H9 (cell line): ENCODE results near the gene DISC1. TPM values are rescaled to one million over a fixed set of nuclear protein-coding genes. Genes with fewer than 3 reads are reported as not detected.

Source experiments
- DNase-seq: peaks from one replicate; pipeline ENCODE4 v3.0.0-alpha.2; 2017
- H2AFZ ChIP-seq: one replicate; pipeline ENCODE4 v1.6.1; 2013; ENCODE audit warnings: mild to moderate bottlenecking, low read length, control low read depth, moderate library complexity
- H2AK5ac ChIP-seq: 2 replicates; pipeline ENCODE4 v1.6.1; 2013; ENCODE audit warnings: low read length, control low read depth, mixed read lengths; ENCODE audit not compliant: insufficient read length
- H2BK120ac ChIP-seq: one replicate; pipeline ENCODE4 v1.6.1; 2013; ENCODE audit warnings: low read depth, mild to moderate bottlenecking, low read length, control low read depth, inconsistent platforms; ENCODE audit not compliant: poor library complexity, severe bottlenecking
- H2BK12ac ChIP-seq: 2 replicates; pipeline ENCODE4 v1.6.1; 2013; ENCODE audit warnings: low read length, control low read depth, mixed read lengths, low read depth; ENCODE audit not compliant: insufficient read length
- H2BK15ac ChIP-seq: 2 replicates; pipeline ENCODE4 v1.6.1; 2013; ENCODE audit warnings: low read depth, low read length, control low read depth
- H2BK20ac ChIP-seq: one replicate; pipeline ENCODE4 v1.6.1; 2013; ENCODE audit warnings: low read depth, mild to moderate bottlenecking, low read length, control low read depth, inconsistent platforms; ENCODE audit not compliant: poor library complexity, severe bottlenecking
- H2BK5ac ChIP-seq: 2 replicates; pipeline ENCODE4 v1.6.1; 2013; ENCODE audit warnings: low read length, control low read depth, mixed read lengths; ENCODE audit not compliant: insufficient read length
- H3K14ac ChIP-seq: 2 replicates; pipeline ENCODE4 v1.6.1; 2013; ENCODE audit warnings: low read length, control low read depth; ENCODE audit not compliant: insufficient read depth
- H3K18ac ChIP-seq: 2 replicates; pipeline ENCODE4 v1.6.1; 2013; ENCODE audit warnings: low read depth, mild to moderate bottlenecking, mixed read lengths, low read length, control low read depth; ENCODE audit not compliant: insufficient read length
- H3K23ac ChIP-seq: 2 replicates; pipeline ENCODE4 v1.6.1; 2013; ENCODE audit warnings: low read length, control low read depth, mixed read lengths, low read depth; ENCODE audit not compliant: insufficient read length
- H3K23me2 ChIP-seq: 2 replicates; pipeline ENCODE4 v1.6.1; 2013; ENCODE audit warnings: low read depth, mild to moderate bottlenecking, mixed read lengths, low read length, control low read depth; ENCODE audit not compliant: insufficient read length, poor library complexity, severe bottlenecking
- H3K27ac ChIP-seq: 2 replicates; pipeline ENCODE4 v1.5.1; 2013; ENCODE audit warnings: low read length, control low read depth, mixed read lengths, low read depth; ENCODE audit not compliant: insufficient read length
- H3K27me3 ChIP-seq: 2 replicates; pipeline ENCODE4 v1.6.1; 2013; ENCODE audit warnings: low read length, control low read depth, inconsistent platforms; ENCODE audit not compliant: insufficient read depth
- H3K4ac ChIP-seq: 2 replicates; pipeline ENCODE4 v1.6.1; 2013; ENCODE audit warnings: low read depth, mild to moderate bottlenecking, control low read depth, inconsistent platforms, low read length, moderate library complexity
- H3K4me1 ChIP-seq: 2 replicates; pipeline ENCODE4 v1.6.1; 2013; ENCODE audit warnings: low read length, control low read depth, inconsistent platforms; ENCODE audit not compliant: insufficient read depth
- H3K4me2 ChIP-seq: 2 replicates; pipeline ENCODE4 v1.6.1; 2013; ENCODE audit warnings: low read length, control low read depth, mixed read lengths; ENCODE audit not compliant: insufficient read length, insufficient read depth
- H3K56ac ChIP-seq: 2 replicates; pipeline ENCODE4 v1.6.1; 2013; ENCODE audit warnings: low read depth, mild to moderate bottlenecking, mixed read lengths, low read length, control low read depth; ENCODE audit not compliant: insufficient read length
- H3K79me1 ChIP-seq: 2 replicates; pipeline ENCODE4 v1.6.1; 2013; ENCODE audit warnings: low read depth, mild to moderate bottlenecking, moderate library complexity, low read length, control low read depth, inconsistent platforms; ENCODE audit not compliant: insufficient read depth, poor library complexity, severe bottlenecking
- H3K79me2 ChIP-seq: 2 replicates; pipeline ENCODE4 v1.6.1; 2013; ENCODE audit warnings: low read length, control low read depth, inconsistent platforms; ENCODE audit not compliant: insufficient read depth
- H3K9ac ChIP-seq: 2 replicates; pipeline ENCODE4 v1.6.1; 2013; ENCODE audit warnings: low read length, control low read depth, mixed read lengths; ENCODE audit not compliant: insufficient read length; ENCODE audit errors: extremely low read depth
- H3K9me3 ChIP-seq: one replicate; pipeline ENCODE4 v1.6.1; 2013; ENCODE audit warnings: low read depth, low read length, inconsistent platforms; ENCODE audit not compliant: control insufficient read depth
- H3T11ph ChIP-seq: one replicate; pipeline ENCODE4 v1.6.1; 2013; ENCODE audit warnings: mild to moderate bottlenecking, low read length, control low read depth, inconsistent platforms
- H4K20me1 ChIP-seq: one replicate; pipeline ENCODE4 v1.6.1; 2013; ENCODE audit not compliant: control insufficient read depth, insufficient read length, insufficient read depth
- H4K5ac ChIP-seq: 2 replicates; pipeline ENCODE4 v1.6.1; 2013; ENCODE audit warnings: low read depth, mild to moderate bottlenecking, mixed read lengths, low read length, control low read depth; ENCODE audit not compliant: insufficient read length
- H4K8ac ChIP-seq: replicated peaks from 2 replicates; pipeline ENCODE4 v1.6.1; 2013; ENCODE audit warnings: low read length, control low read depth, mixed read lengths, low read depth; ENCODE audit not compliant: insufficient read length
- H4K91ac ChIP-seq: 2 replicates; pipeline ENCODE4 v1.6.1; 2013; ENCODE audit warnings: low read depth, mild to moderate bottlenecking, moderate library complexity, mixed read lengths, low read length, control low read depth; ENCODE audit not compliant: insufficient read length
- H3K27ac Mint-ChIP-seq, 3 experiments: 2 replicates in 2 of 3; 3 replicates in 1 of 3; pipeline ENCODE4 v1.8.0; 2020 to 2021; ENCODE audit warnings: mixed read lengths in 3 of 3, mild to moderate bottlenecking in 1 of 3, moderate library complexity in 1 of 3
- H3K27me3 Mint-ChIP-seq: 2 replicates; pipeline ENCODE4 v1.8.0; 2021; ENCODE audit warnings: low read depth, mild to moderate bottlenecking, moderate library complexity, mixed read lengths
- H3K36me3 Mint-ChIP-seq, 3 experiments: 2 replicates in 2 of 3; 3 replicates in 1 of 3; pipeline ENCODE4 v1.8.0; 2020 to 2021; ENCODE audit warnings: low read depth in 3 of 3, mixed read lengths in 3 of 3; ENCODE audit not compliant: insufficient read depth in 1 of 3
- H3K4me1 Mint-ChIP-seq, 2 experiments: 2 replicates each; pipeline ENCODE4 v1.8.0; 2020; ENCODE audit warnings: mixed read lengths in 2 of 2
- H3K4me3 Mint-ChIP-seq, 2 experiments: 2 replicates in 1 of 2; 3 replicates in 1 of 2; pipeline ENCODE4 v1.8.0; 2020 to 2021; ENCODE audit warnings: mild to moderate bottlenecking in 2 of 2, mixed read lengths in 2 of 2, moderate library complexity in 1 of 2
- H3K9me3 Mint-ChIP-seq, 2 experiments: 2 replicates in 1 of 2; 3 replicates in 1 of 2; pipeline ENCODE4 v1.8.0; 2020; ENCODE audit warnings: mild to moderate bottlenecking in 2 of 2, mixed read lengths in 2 of 2, moderate library complexity in 1 of 2
- WGBS: extraction: QIAGEN DNeasy Blood & Tissue Kit; methylation state at CpG from one replicate; pipeline ENCODE4 v1.1.7; 2013; ENCODE audit warnings: missing lambda C conversion rate, low lambda C conversion rate, mixed read lengths; ENCODE audit not compliant: insufficient read length; ENCODE audit errors: extremely low coverage; 5-methylcytosine and 5-hydroxymethylcytosine counted together
- total RNA-seq: library from RNA; stranded (reverse); gene quantifications from 2 replicates; pipeline ENCODE4 v1.2.1, GENCODE V29; 2021
- TF ChIP-seq, protein P1 (sequence below): fragments of 200-600 bp; sonication (generic); conservative IDR thresholded peaks from 3 replicates; pipeline ENCODE4 v1.8.0; 2021; ENCODE audit warnings: antibody characterized with exemption, mild to moderate bottlenecking

The DISC1 gene
- total RNA-seq, 1 experiment from 2014 or later = 2.5 TPM

DNA sequence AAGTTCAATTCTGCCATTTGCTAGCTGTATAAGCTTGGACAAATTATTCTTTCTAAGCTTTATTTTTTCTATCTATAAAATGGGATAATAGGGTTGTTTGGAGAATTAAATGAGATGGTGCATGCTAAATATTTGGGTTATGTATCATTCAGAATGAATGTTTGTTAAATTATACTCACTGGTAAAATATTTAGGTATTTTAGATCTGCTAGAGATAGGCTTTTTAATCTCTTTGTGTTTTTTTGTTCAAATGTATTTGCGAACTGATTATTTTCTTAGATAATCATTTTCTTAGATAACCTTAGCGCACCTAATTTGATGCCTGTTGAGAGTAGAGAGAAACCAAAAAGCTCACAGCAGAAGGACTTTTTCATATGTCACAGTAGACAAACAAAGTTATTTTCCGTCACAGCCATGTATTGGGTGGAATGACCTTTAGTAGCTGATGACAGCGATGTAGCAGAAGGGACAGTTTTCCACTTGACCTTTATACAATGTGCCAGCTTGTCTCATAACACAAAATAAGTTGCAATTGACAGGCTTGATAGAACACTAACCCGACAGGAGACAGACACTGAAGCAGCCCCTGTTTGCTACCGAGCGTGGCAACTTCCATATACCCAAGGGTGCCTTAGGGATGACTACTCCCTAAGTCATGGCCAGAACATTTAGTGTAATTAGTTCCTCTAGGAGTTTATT is 93.0 kb downstream of the DISC1 start:
- Histone ChIP-seq H3K56ac (no peak overlapping the region), H3K9ac (no peak overlapping the region), H2AFZ (no peak overlapping the region), H3K23me2 (no peaks in the 10 kb centered on the region), H3T11ph (no peak overlapping the region), H3K9me3 (no peaks in the 10 kb centered on the region), H3K4me2 (no peak overlapping the region), H4K5ac (no peak overlapping the region), H4K20me1 (no peaks in the 10 kb centered on the region), H3K79me1 (no peaks in the 10 kb centered on the region), H3K27ac (no peak overlapping the region), H2BK5ac (no peak overlapping the region), H2BK12ac (no peak overlapping the region), H3K23ac (no peak overlapping the region), H4K91ac (no peak overlapping the region), H4K8ac (no peak overlapping the region), H3K18ac (no peak overlapping the region), H2BK15ac (no peak overlapping the region), H3K4me1 (no peaks in the 10 kb centered on the region), H3K27me3 (no peaks in the 10 kb centered on the region), H3K4ac (no peak overlapping the region), H2BK20ac (no peak overlapping the region), H2BK120ac (no peak overlapping the region), H3K79me2 (no peaks in the 10 kb centered on the region), H2AK5ac (no peak overlapping the region), H3K14ac (no peak overlapping the region)
- Mint-ChIP-seq H3K27ac (no peak overlapping the region), H3K36me3 (no peaks in the 10 kb centered on the region), H3K4me1 (peaks cover 3% of the 10 kb centered on the region in 2 experiments), H3K27me3 (peaks cover 12% of the 10 kb centered on the region), H3K4me3 (no peak overlapping the region), H3K9me3 (no peaks in the 10 kb centered on the region)
- TF ChIP-seq, protein P1, sequence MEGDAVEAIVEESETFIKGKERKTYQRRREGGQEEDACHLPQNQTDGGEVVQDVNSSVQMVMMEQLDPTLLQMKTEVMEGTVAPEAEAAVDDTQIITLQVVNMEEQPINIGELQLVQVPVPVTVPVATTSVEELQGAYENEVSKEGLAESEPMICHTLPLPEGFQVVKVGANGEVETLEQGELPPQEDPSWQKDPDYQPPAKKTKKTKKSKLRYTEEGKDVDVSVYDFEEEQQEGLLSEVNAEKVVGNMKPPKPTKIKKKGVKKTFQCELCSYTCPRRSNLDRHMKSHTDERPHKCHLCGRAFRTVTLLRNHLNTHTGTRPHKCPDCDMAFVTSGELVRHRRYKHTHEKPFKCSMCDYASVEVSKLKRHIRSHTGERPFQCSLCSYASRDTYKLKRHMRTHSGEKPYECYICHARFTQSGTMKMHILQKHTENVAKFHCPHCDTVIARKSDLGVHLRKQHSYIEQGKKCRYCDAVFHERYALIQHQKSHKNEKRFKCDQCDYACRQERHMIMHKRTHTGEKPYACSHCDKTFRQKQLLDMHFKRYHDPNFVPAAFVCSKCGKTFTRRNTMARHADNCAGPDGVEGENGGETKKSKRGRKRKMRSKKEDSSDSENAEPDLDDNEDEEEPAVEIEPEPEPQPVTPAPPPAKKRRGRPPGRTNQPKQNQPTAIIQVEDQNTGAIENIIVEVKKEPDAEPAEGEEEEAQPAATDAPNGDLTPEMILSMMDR = no peak
- DNase-seq = no peak
- no CpG with 5 or more reads among the region's 7 CpGs for WGBS
